ENCODE measurements around the gene ARVCF.

Gene ARVCF

GRCh38 chr22:20015971-20016733, 471 bp downstream of the ARVCF start:
- DNase-seq (ENCODE audit: low spot score): no peak

GRCh38 chr22:20015187-20015625, 1.4 kb downstream of the ARVCF start:
- DNase-seq (ENCODE audit: low spot score): no peak

- no peak for DNase-seq (ENCODE audit: low spot score)
These were observed 2.0 kb downstream of the ARVCF start for GRCh38 chr22:20014526-20015186.

- DNase-seq (ENCODE audit: low spot score): no peak
These were observed 3.2 kb downstream of the ARVCF start for GRCh38 chr22:20013382-20013871.

GRCh38 chr22:20012741-20013331, 3.8 kb downstream of the ARVCF start:
- DNase-seq (ENCODE audit: low spot score): no peak

- DNase-seq (ENCODE audit: low spot score): no peak
These were observed 4.5 kb downstream of the ARVCF start for GRCh38 chr22:20011993-20012740.

GRCh38 chr22:20011123-20011992, 5.3 kb downstream of the ARVCF start:
- DNase-seq (ENCODE audit: low spot score): no peak

- no peak for DNase-seq (ENCODE audit: low spot score)
These were observed 6.1 kb downstream of the ARVCF start for GRCh38 chr22:20010307-20011122.

GRCh38 chr22:20009582-20010306, 6.9 kb downstream of the ARVCF start:
- no peak for DNase-seq (ENCODE audit: low spot score)

GRCh38 chr22:20009018-20009491, 7.6 kb downstream of the ARVCF start:
- DNase-seq (ENCODE audit: low spot score): no peak

GRCh38 chr22:20008221-20008995, 8.2 kb downstream of the ARVCF start:
- DNase-seq (ENCODE audit: low spot score): no peak

- DNase-seq (ENCODE audit: low spot score): no peak
These were observed 12.2 kb downstream of the ARVCF start for GRCh38 chr22:20004464-20004863.

- no peak for DNase-seq (ENCODE audit: low spot score)
These were observed 13.3 kb downstream of the ARVCF start for GRCh38 chr22:20003304-20003703.

- no peak for DNase-seq (ENCODE audit: low spot score)
These were observed 14.0 kb downstream of the ARVCF start for GRCh38 chr22:20002636-20003035.

GRCh38 chr22:20002128-20002527, 14.5 kb downstream of the ARVCF start:
- no peak for DNase-seq (ENCODE audit: low spot score)

GRCh38 chr22:20001082-20001638, 15.5 kb downstream of the ARVCF start:
- peak; percentile 91 for DNase-seq (ENCODE audit: low spot score)

- DNase-seq (ENCODE audit: low spot score): no peak
These were observed 16.2 kb downstream of the ARVCF start for GRCh38 chr22:20000246-20001081.

All from kidney capillary endothelial cell (primary cell).